HG02678 (cell line): ENCODE results near the gene YIPF7.
A peak's percentile ranks its signal among the peaks of the same experiment; 100 is the strongest.

Source experiments
- ATAC-seq: cut with Tn5 transposase; IDR thresholded peaks from one replicate; pipeline ENCODE4 v1.9.1; 2021; ENCODE audit warnings: mild to moderate bottlenecking, moderate library complexity; ENCODE audit not compliant: unreplicated experiment

Gene YIPF7

GRCh38 chr4:44651425-44651824 is at the start of gene YIPF7:
Gene YIPF7, minus strand, starts transcription at chr4:44651625. Its CDS starts 1,525 bp downstream, at chr4:44650100.
- ATAC-seq, result no peak

GRCh38 chr4:44701037-44701436 is 49.6 kb upstream of the YIPF7 start:
- no peak for ATAC-seq

GRCh38 chr4:44700427-44700826 is 49.0 kb upstream of the YIPF7 start:
- ATAC-seq, result no peak

DNA sequence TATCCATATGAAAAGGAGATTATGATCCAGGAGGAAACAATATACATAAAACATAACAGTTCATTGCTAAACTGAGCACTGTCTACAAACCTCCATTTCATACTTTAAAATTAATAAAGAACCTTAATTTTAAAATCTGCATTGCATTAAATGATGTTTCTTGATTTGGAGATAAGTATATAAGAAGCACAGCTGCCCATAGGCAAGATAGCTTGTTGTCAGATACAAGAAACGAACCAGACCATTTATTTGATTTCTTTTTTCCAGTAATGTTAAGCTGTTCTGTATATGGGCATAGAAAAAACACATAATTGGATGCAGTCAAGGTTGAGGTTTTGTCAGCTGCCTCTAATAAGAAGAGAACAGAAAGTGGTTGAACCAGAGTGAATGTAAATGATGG is 33.2 kb upstream of the YIPF7 start:
- no peak for ATAC-seq

GRCh38 chr4:44679060-44679459 is 27.6 kb upstream of the YIPF7 start:
- ATAC-seq, result no peak

DNA sequence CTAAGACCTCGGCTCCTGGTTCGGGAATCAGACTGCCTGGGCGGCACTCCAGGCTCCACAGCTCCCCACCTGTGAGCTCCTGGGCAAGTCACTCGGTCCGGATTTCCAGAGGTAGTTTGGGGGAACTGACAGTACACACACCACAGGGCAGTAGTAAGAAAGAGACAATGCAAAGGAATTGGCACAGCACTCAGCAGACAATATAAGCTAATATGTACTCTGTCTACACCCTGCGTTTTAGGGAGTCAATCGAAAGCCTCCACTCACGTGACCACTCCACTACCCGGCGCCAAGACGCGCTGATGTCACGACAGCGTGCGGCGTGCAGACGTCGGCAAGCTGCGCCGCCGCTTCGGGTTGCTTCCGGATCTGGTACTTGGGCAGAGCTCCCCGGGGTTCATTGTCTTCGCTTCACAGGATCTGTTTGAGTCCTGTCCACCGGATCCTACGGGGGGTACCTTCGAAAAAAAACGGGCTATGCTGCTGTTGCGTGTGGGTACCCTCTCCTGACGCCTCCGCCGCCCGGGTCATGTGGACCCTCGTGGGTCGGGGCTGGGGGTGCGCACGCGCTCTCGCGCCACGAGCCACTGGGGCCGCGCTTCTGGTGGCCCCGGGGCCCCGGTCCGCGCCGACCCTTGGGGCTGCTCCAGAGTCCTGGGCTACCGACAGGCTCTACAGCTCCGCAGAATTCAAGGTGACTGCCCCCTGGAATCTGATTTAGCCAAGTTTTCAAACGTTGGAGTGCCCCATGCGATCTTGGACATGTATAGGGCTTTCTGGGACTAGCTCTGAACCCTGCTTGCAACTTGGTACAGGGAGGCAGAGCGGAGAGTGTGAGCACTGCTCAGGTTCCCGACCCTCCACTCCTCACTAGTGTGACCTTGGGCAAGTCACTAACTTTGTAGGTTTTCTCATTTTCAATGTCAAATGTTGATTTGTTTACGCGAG is 26.9 kb upstream of the YIPF7 start, which contains the start of gene GUF1:
TSS of gene GUF1 (plus strand) at position 327 of the 948 bp plus-strand sequence. CDS start at position 530, 203 bp downstream.
- peak; percentile 96 for ATAC-seq

- ATAC-seq, result no peak
Measured at GRCh38 chr4:44675366-44675765, 23.9 kb upstream of the YIPF7 start.

GRCh38 chr4:44674471-44674870 is 23.0 kb upstream of the YIPF7 start:
- no peak for ATAC-seq

DNA sequence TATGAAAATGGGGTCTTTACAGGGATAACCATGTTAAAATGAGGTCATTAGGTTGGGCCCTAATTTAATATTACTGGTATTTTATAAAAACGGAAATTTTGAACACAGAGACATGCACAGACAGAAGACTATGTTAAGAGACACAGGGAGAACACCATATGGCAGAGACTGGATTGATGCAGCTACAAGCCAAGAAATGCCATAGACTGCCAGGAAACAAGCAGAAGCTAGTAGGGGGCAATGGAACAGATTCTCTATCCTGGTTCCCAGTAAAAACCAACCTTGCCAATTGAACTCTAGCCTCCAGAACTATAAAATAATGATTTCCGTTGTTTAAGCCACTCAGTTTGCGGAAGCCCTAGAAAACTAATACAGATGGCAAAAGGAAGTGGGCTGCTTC is 20.2 kb upstream of the YIPF7 start:
- ATAC-seq, result no peak

- ATAC-seq, result no peak
Measured at GRCh38 chr4:44670506-44671199, 19.2 kb upstream of the YIPF7 start.

- no peak for ATAC-seq
Measured at GRCh38 chr4:44668526-44668925, 17.1 kb upstream of the YIPF7 start.

DNA sequence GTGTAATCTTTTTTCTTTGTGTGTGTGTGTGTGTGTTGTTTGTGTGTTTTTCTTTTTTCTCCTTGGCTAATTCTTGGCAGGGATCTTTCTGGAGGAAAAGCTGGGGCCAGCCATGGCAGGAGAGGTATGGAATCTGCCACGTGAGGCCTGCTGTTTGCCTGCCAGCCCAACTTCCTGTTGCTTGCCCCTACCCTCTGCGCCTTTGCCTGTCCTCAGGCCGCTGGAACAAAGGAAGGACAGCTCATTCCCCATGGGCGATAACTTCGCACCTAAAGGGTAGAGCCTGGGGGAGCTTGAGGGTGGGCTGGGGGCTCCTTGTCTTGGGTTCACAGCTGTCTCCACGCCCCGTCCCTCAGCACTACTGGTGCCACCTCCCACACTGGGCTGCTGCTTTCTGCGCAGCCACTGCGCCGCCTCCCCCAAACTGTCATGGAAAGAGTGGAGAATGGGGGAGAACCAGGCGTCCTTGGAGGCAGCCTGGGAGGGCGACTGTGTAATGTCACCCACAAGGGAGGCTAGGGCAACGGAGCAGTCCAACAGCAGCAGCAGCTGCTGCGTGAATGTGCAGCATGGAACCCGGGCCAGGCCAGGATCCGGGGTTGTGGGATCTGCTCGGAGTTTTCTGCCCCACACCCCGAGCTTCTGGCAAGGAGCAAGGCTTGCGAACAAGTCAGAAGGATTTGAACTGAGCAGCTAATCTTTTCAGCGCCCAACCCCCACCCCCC is 12.3 kb upstream of the YIPF7 start:
- ATAC-seq, result no peak

DNA sequence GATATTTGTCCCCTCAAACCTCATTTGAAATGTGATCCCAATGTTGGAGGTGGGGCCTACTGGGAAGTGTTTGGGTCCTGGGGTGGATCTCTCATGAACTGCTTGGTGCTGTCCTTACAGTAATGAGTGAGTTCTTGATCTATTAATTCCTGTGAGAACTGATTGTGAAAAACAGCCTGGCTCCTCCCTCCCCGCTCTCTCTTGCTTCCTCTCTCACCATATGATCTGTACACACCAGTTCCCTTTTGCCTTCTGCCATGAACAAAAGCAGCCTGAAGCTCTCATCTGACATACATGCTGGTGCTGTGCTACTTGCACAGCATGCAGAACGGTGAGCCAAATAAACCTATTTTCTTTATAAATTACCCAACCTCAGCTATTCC is 11.2 kb upstream of the YIPF7 start:
- ATAC-seq, result no peak

DNA sequence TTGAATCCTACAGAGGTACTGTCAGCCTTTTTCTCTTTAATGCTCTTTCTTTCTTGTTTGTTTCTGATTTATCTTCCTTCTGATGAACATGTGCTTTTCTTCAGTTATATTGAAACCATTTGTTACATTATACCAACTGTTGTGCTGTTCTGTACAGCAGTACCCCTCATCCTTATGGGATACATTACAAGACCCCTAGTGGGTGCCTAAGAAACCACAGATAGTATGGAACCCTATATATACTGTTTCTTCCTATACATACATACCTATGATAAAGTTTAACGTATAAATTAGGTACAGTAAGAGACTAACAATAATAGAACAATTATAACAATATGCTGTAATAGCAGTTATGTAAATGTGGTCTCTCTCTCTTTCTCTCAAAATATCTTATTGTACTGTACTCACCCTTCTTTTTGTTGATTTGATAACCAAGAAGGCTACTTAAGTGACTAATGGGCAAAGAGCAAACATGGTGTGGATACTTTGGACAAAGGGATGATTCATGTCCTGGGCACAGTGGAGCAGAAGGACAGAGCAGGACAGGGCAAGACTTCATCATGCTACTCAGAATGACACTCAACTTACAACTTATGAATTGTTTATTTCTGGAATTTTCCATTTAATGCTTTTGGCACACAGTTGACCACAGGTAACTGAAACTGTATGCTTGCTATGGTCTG is 10.7 kb upstream of the YIPF7 start:
- ATAC-seq, result no peak

- no peak for ATAC-seq
Measured at GRCh38 chr4:44660396-44660795, 9.0 kb upstream of the YIPF7 start.

- ATAC-seq, result no peak
Measured at GRCh38 chr4:44652002-44652401, 577 bp upstream of the YIPF7 start.

DNA sequence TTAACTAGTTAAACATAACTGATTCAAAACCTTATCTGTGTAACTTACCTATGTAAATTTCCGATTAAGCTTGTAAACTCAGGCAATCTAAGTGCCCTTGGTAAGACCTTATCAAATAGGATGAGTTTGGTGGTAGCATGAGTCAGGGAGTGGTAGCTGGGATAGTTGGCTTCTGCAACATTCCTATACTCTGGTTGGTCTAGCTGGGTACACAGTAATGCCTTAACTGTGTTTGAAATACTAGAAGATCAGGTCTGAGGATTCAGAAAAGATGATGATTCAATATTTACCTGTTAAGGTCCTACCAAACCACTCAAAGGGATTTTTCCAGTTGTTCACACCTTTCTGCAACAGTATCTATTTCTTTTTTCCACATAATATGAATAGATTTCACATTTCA is 5.3 kb downstream of the YIPF7 start:
- ATAC-seq, result no peak

DNA sequence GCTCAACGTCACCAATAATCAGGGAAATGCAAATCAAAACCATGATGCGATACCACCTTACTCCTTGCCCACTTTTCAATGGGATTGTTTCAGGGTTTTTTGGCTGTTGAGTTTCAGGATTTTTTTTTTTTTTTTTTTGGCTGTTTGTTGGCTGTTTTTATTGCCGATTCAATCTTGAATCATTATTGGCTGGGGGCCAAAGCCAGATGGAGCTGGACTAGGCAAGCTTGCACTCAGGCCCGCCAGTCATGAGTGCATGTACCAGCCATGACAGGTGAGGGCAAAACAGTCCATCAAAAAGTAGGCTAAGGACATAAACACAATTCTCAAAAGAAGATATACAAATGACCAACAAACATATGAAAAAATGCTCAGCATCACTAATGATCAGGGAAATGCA is 13.3 kb downstream of the YIPF7 start:
- no peak for ATAC-seq

DNA sequence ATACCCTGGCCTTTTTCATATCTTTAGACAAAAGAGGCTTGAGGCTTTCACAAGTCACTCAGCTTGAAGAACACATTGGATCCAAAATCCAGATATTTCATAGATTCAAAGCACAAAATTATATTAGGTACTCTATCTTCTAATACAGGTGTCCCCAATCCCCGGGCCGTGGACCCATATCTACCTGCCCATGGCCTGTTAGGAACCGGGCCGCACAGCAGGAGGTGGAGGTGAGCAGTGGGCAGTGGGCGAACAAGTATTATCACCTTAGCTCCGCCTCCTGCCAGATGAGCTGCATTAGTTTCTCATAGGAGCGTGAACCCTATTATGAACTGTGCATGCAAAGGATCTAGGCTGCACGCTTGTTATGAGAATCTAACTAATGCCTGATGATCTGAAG is 18.7 kb downstream of the YIPF7 start:
- ATAC-seq, result no peak

- ATAC-seq, result no peak
Measured at GRCh38 chr4:44632089-44632488, 19.3 kb downstream of the YIPF7 start.
